Right ventricle myocardium inferior (tissue), 1 donor: ENCODE results near the gene TMEM60. TPM values are rescaled to one million over a fixed set of nuclear protein-coding genes. Genes with fewer than 3 reads are reported as not detected.

Experiments
- ATAC-seq: fragments of 200-7000 bp; cut with Tn5 transposase; one replicate; pipeline ENCODE4 v1.9.1; 2020; ENCODE audit warnings: mild to moderate bottlenecking, moderate library complexity
- DNase-seq: peaks from one replicate; pipeline ENCODE4 v3.0.0; 2021; ENCODE audit errors: missing footprints
- intact Hi-C: fragments of 100-400 bp; cut with DNase I; formaldehyde crosslinking; loops from one replicate; pipeline ENCODE4 v1.11.0; 2022
- total RNA-seq: library from RNA; stranded (reverse); fragmentation: NEBNext Ultra II Directional; extraction: Animal tissue kit (Norgen Biotek cat#: 25700); gene quantifications from one replicate; pipeline ENCODE4 v1.2.1, GENCODE V29; 2021
- donor health status: DM: no; HTN: yes; CAD: no; lungs with severe emphysema.

TMEM60 gene
- total RNA-seq, 1 donor from 2014 or later, result 8.0 TPM

- DNase-seq, result no peak
- intact Hi-C loops, result no loop called here
- no peak for ATAC-seq
Observed at GRCh38 chr7:77819021-77819420, 20.8 kb upstream of the TMEM60 start.

GRCh38 chr7:77813180-77813579 lies 14.9 kb upstream of the TMEM60 start:
- intact Hi-C loops, result no loop called here
- DNase-seq, result no peak
- no peak for ATAC-seq

GRCh38 chr7:77812290-77812685 lies 14.1 kb upstream of the TMEM60 start:
- DNase-seq (no peak), ATAC-seq (no peak)
- intact Hi-C loops, result no loop called here

- DNase-seq, result no peak
- intact Hi-C loops, result no loop called here
- no peak for ATAC-seq
Observed at GRCh38 chr7:77811516-77812289, 13.5 kb upstream of the TMEM60 start.

GRCh38 chr7:77808517-77808916 lies 10.3 kb upstream of the TMEM60 start:
- intact Hi-C loops, result no loop called here
- DNase-seq (no peak), ATAC-seq (no peak)

GRCh38 chr7:77806425-77806824 lies 8.2 kb upstream of the TMEM60 start:
- no peak for DNase-seq
- intact Hi-C loops, result no loop called here

GRCh38 chr7:77802557-77803405 lies 4.5 kb upstream of the TMEM60 start:
- intact Hi-C loops, result no loop called here
- no peak for DNase-seq
- no peak for ATAC-seq

More at GRCh38 chr7:77806425-77806824, 8.2 kb upstream of the TMEM60 start:
- ATAC-seq, result no peak

- intact Hi-C loops, result no loop called here
- DNase-seq, result no peak
- ATAC-seq, result no peak
Observed at GRCh38 chr7:77800730-77801129, 2.5 kb upstream of the TMEM60 start.

- ATAC-seq (no peak), DNase-seq (no peak)
- intact Hi-C loops, result no loop called here
Observed at GRCh38 chr7:77800158-77800557, 1.9 kb upstream of the TMEM60 start.

- DNase-seq (peak; percentile 78), ATAC-seq (peak; percentile 1)
- intact Hi-C loops, result loop anchor here (2.0 to 10.0 kb wide), 3 partner anchors 38 to 263 kb away; partner anchors contain the start of gene PTPN12
Observed at GRCh38 chr7:77799078-77799964, 1.1 kb upstream of the TMEM60 start.

GRCh38 chr7:77797734-77798393 lies 370 bp downstream of the TMEM60 start:
- ATAC-seq (peak; percentile 12), DNase-seq (no peak)
- intact Hi-C loops, result loop anchor here (2.0 to 10.0 kb wide), 3 partner anchors 39 to 261 kb away; partner anchors contain the start of gene PTPN12

GRCh38 chr7:77796960-77797359 lies 1.3 kb downstream of the TMEM60 start:
- no peak for ATAC-seq
- no peak for DNase-seq
- intact Hi-C loops, result loop anchor here (5.0 to 10.0 kb wide), 2 partner anchors 40 to 118 kb away; no protein-coding TSS in a partner anchor

- intact Hi-C loops, result loop anchor here (5.0 to 10.0 kb wide), 2 partner anchors 41 to 119 kb away; no protein-coding TSS in a partner anchor
- ATAC-seq (no peak), DNase-seq (no peak)
Observed at GRCh38 chr7:77796109-77796508, 2.1 kb downstream of the TMEM60 start.

GRCh38 chr7:77794000-77794399 lies 4.2 kb downstream of the TMEM60 start:
- ATAC-seq (no peak), DNase-seq (no peak)

GRCh38 chr7:77791956-77792355 lies 6.3 kb downstream of the TMEM60 start:
- DNase-seq (no peak), ATAC-seq (no peak)
- intact Hi-C loops, result loop anchor here (10.0 kb wide), 1 partner anchor 123 kb away; no protein-coding TSS in a partner anchor

More at GRCh38 chr7:77794000-77794399, 4.2 kb downstream of the TMEM60 start:
- intact Hi-C loops, result loop anchor here (10.0 kb wide), 1 partner anchor 121 kb away; no protein-coding TSS in a partner anchor

- ATAC-seq (no peak), DNase-seq (no peak)
- intact Hi-C loops, result loop anchor here (10.0 kb wide), 1 partner anchor 123 kb away; no protein-coding TSS in a partner anchor
Observed at GRCh38 chr7:77791336-77791735, 6.9 kb downstream of the TMEM60 start.

- DNase-seq (no peak), ATAC-seq (no peak)
- intact Hi-C loops, result no loop called here
Observed at GRCh38 chr7:77788327-77788902, 9.8 kb downstream of the TMEM60 start.

- ATAC-seq, result no peak
- no peak for DNase-seq
- intact Hi-C loops, result no loop called here
Observed at GRCh38 chr7:77786741-77787140, 11.5 kb downstream of the TMEM60 start.
